Cardiac muscle cell (in vitro differentiated cells and primary cell): Measurements from ENCODE around the gene TUFT1. TPM values are rescaled to one million over a fixed set of nuclear protein-coding genes. Genes with fewer than 3 reads are reported as not detected.

Source experiments
- DNase-seq, 2 donors: peaks; one replicate each; pipeline versions ENCODE4 v3.0.0 to v3.0.0-alpha.2; 2010 to 2017; ENCODE audit warnings: low read depth in 1 of 2, low spot score in 1 of 2
- H3K27ac ChIP-seq: fragments of 200-600 bp; sonication (generic); 2 replicates; pipeline ENCODE4 v1.5.1; 2016
- H3K27me3 ChIP-seq: fragments of 200-600 bp; sonication (generic); 2 replicates; pipeline ENCODE4 v1.6.0; 2016; ENCODE audit warnings: control low read depth
- H3K36me3 ChIP-seq: fragments of 200-600 bp; sonication (generic); 2 replicates; pipeline ENCODE4 v1.5.1; 2016; ENCODE audit warnings: control low read depth
- H3K4me1 ChIP-seq: fragments of 200-600 bp; sonication (generic); 2 replicates; pipeline ENCODE4 v1.8.1; 2017; ENCODE audit warnings: low read depth, mild to moderate bottlenecking, mixed run types
- H3K4me3 ChIP-seq: fragments of 200-600 bp; sonication (generic); 2 replicates; pipeline ENCODE4 v1.5.1; 2016; ENCODE audit warnings: mild to moderate bottlenecking
- H3K9me3 ChIP-seq: fragments of 200-600 bp; sonication (generic); 2 replicates; pipeline ENCODE4 v1.5.1; 2017; ENCODE audit warnings: low read depth, mild to moderate bottlenecking, control low read depth
- polyA plus RNA-seq: library from polyadenylated mRNA; unstranded; fragments of >200 nt; fragmentation: Nextera tagmentation; extraction: Ambion mirVana; gene quantifications from 2 replicates; pipeline ENCODE4 v1.2.1, GENCODE V29; 2016
- total RNA-seq: library from RNA; depleted of rRNA; stranded (reverse); fragments of >200 nt; gene quantifications from 2 replicates; pipeline ENCODE4 v1.2.3, GENCODE V29; 2016
- TF ChIP-seq, protein P1 (sequence below): IDR thresholded peaks from 2 replicates; pipeline ENCODE4 v1.5.1; 2012; ENCODE audit warnings: low read depth, mild to moderate bottlenecking, low read length

Gene TUFT1
- total and polyA plus RNA-seq, 2 experiments from 2014 or later = 7.0 to 7.7 TPM

DNA sequence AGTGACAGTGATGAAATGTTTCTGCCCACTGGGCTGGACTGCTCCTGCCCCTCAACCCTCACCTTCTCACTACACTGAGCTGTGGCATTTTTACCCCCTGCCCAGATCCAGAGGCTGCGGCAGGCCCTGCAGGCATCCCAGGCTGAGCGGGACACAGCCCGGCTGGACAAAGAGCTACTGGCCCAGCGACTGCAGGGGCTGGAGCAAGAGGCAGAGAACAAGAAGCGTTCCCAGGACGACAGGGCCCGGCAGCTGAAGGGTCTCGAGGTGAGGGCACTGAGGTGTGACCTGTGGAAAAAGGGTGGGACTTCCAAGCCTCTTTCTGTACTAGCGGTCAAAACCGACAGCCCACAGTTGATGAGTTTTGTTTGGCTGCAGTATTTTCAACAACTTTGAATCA, 6.2 kb upstream of the TUFT1 start:
- Histone ChIP-seq H3K36me3 (no peaks in the 10 kb centered on the region), H3K27ac (no peak overlapping the region), H3K9me3 (no peaks in the 10 kb centered on the region), H3K4me1 (no peaks in the 10 kb centered on the region), H3K27me3 (no peaks in the 10 kb centered on the region), H3K4me3 (no peak overlapping the region)
- TF ChIP-seq, protein P1, sequence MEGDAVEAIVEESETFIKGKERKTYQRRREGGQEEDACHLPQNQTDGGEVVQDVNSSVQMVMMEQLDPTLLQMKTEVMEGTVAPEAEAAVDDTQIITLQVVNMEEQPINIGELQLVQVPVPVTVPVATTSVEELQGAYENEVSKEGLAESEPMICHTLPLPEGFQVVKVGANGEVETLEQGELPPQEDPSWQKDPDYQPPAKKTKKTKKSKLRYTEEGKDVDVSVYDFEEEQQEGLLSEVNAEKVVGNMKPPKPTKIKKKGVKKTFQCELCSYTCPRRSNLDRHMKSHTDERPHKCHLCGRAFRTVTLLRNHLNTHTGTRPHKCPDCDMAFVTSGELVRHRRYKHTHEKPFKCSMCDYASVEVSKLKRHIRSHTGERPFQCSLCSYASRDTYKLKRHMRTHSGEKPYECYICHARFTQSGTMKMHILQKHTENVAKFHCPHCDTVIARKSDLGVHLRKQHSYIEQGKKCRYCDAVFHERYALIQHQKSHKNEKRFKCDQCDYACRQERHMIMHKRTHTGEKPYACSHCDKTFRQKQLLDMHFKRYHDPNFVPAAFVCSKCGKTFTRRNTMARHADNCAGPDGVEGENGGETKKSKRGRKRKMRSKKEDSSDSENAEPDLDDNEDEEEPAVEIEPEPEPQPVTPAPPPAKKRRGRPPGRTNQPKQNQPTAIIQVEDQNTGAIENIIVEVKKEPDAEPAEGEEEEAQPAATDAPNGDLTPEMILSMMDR = no peak
- no peak for DNase-seq

DNA sequence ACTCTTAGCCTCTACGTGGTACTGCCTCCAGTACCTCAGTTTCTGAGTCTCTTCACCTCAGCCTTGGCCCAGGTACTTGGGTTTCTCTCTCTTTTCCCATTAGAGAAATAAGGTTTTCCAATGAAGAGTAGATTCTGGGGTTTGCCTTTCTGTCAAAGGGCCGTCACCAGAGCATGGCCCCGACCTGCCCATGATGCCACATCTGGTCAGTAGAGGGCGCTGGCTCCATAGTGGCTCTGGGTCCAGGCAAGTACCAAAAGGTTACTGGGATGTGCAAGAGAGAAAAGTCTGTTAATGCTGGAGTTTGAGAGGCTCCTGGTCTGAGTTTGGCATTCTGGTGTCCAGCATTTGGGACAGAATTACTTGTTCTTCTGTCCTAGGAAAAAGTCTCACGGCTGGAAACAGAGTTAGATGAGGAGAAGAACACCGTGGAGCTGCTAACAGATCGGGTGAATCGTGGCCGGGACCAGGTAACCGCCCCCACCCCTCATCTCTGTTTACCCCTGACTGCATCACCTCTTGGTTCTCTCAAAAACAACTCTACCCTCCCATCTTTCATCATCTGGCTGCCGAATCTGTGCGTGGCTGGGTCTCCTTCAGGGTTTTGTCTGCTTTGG, 5.3 kb upstream of the TUFT1 start:
- Histone ChIP-seq H3K4me3 (no peak overlapping the region), H3K27ac (no peak overlapping the region), H3K27me3 (no peaks in the 10 kb centered on the region), H3K9me3 (no peaks in the 10 kb centered on the region), H3K36me3 (no peaks in the 10 kb centered on the region), H3K4me1 (no peaks in the 10 kb centered on the region)
- DNase-seq = peak; percentile 77 to 79
- TF ChIP-seq, protein P1 = peak; percentile 98

DNA sequence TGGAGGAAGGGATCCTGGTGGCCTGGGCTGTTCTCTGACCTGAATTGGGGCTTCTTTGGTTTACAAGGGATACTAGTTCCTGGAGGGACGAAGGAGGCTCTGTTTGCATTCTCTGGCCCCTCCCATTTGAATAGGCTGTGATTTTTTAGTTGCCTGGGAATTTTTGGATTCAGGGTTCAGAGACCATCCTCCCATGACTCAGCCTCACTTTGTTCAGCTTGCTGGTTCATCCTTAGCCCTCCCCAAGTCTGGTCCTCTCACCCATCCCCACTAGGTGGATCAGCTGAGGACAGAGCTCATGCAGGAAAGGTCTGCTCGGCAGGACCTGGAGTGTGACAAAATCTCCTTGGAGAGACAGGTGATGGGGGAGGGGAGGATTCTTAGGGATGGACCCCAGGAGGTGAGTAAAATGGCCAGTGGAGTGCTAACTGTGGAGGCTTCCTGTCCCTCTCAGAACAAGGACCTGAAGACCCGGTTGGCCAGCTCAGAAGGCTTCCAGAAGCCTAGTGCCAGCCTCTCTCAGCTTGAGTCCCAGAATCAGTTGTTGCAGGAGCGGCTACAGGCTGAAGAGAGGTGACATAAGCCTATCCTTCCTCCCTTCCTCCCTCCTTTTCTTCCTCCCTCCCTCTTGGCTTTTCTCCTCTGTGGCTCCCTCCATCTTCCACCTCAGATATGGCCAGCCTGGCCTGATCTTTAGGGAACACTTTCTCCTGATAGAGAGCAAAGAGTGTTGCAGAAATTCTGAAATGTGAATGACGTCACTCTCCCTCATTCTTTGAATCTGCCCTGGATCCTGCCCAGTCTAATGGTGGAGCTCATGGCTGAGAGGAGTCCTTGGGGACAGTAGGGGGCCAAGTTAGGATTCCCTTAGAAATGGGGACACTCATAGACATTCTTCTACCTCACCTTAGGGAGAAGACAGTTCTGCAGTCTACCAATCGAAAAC, 4.5 kb upstream of the TUFT1 start:
- Histone ChIP-seq H3K36me3 (no peaks in the 10 kb centered on the region), H3K4me3 (no peak overlapping the region), H3K27me3 (no peaks in the 10 kb centered on the region), H3K9me3 (no peaks in the 10 kb centered on the region), H3K27ac (no peak overlapping the region), H3K4me1 (no peaks in the 10 kb centered on the region)
- TF ChIP-seq, protein P1 = no peak
- DNase-seq = no peak

DNA sequence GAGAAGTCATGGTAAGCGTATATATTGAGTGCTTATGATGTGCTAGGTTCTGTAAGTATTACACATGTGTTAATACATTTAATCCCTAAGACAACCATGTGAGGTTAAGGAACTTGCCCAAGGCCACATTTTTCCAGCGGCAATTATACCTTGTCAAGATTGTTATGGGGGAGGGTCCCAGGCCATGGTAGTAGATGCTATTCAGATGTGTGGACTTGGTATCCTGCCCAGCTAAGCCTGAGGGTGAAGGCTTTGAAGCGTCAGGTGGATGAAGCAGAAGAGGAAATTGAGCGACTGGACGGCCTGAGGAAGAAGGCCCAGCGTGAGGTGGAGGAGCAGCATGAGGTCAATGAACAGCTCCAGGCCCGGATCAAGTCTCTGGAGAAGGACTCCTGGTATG, 3.6 kb upstream of the TUFT1 start:
- Histone ChIP-seq H3K4me3 (no peak overlapping the region), H3K27ac (no peak overlapping the region), H3K9me3 (no peaks in the 10 kb centered on the region), H3K36me3 (no peaks in the 10 kb centered on the region), H3K4me1 (no peaks in the 10 kb centered on the region), H3K27me3 (no peaks in the 10 kb centered on the region)
- TF ChIP-seq, protein P1 = no peak
- DNase-seq = no peak

DNA sequence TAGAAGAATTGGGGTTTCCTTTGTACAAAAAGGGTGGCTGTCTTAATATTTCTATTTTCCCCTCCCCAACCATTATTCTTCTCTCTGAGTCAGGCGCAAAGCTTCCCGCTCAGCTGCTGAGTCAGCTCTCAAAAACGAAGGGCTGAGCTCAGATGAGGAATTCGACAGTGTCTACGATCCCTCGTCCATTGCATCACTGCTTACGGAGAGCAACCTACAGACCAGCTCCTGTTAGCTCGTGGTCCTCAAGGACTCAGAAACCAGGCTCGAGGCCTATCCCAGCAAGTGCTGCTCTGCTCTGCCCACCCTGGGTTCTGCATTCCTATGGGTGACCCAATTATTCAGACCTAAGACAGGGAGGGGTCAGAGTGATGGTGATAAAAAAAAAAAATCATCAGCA, 3.0 kb upstream of the TUFT1 start:
- no peaks in the 10 kb centered on the region for H3K9me3 ChIP-seq

More for the DNA sequence above, 3.0 kb upstream of the TUFT1 start:
- H3K36me3 ChIP-seq = no peaks in the 10 kb centered on the region
- no peaks in the 10 kb centered on the region for H3K27me3 ChIP-seq
- H3K4me3 ChIP-seq = no peak overlapping the region
- peak in 1 of 2 donors; percentile 97 for DNase-seq
- no peak overlapping the region for H3K27ac ChIP-seq
- H3K4me1 ChIP-seq = no peaks in the 10 kb centered on the region
- TF ChIP-seq, protein P1 = no peak
